Activated CD4-positive, alpha-beta memory T cell treated with anti-CD3 and anti-CD28 coated beads for 36 hours (primary cell): ENCODE data around the gene IGF2BP2. TPM values are rescaled to one million over a fixed set of nuclear protein-coding genes. Genes with fewer than 3 reads are reported as not detected.

Source experiments
- CTCF ChIA-PET: fragments of 350-600 bp; sonication (Branson Sonifier 250); formaldehyde crosslinking; loops from one replicate; lab custom pipeline; 2021; ENCODE audit warnings: antibody characterized with exemption, inconsistent platforms; lab: Charles Lee
- POLR2A ChIA-PET: fragments of 350-600 bp; sonication (Branson Sonifier 250); formaldehyde crosslinking; loops from one replicate; lab custom pipeline; 2021; ENCODE audit warnings: antibody characterized with exemption; lab: Charles Lee
- DNase-seq: peaks from one replicate; pipeline ENCODE4 v3.0.0-alpha.2; 2020
- H3K27ac Mint-ChIP-seq: one replicate; pipeline ENCODE4 v1.8.0; 2021; ENCODE audit warnings: mixed read lengths
- H3K27me3 Mint-ChIP-seq: one replicate; pipeline ENCODE4 v1.8.0; 2021; ENCODE audit warnings: mixed read lengths
- H3K36me3 Mint-ChIP-seq: one replicate; pipeline ENCODE4 v1.8.0; 2021; ENCODE audit warnings: mixed read lengths
- H3K4me1 Mint-ChIP-seq: one replicate; pipeline ENCODE4 v1.8.0; 2021; ENCODE audit warnings: low read depth, mixed read lengths
- H3K4me3 Mint-ChIP-seq: one replicate; pipeline ENCODE4 v1.8.0; 2021; ENCODE audit warnings: mild to moderate bottlenecking, mixed read lengths
- H3K9me3 Mint-ChIP-seq: one replicate; pipeline ENCODE4 v1.8.0; 2021; ENCODE audit warnings: mixed read lengths
- intact Hi-C: fragments of 100-400 bp; cut with micrococcal nuclease; formaldehyde crosslinking; loops from one replicate; pipeline ENCODE4 v1.15.1; 2023
- microRNA-seq: library from miRNA; unstranded; fragments of <30 nt; microRNA quantifications from one replicate; pipeline ENCODE4 v1.2.0, GENCODE V29; 2022; ENCODE audit warnings: borderline number of aligned reads, borderline microRNAs expressed, borderline replicate concordance
- total RNA-seq, 2 experiments: library from RNA; stranded (reverse); gene quantifications; one replicate each; pipeline ENCODE4 v1.2.3, GENCODE V29; 2021

Gene IGF2BP2
- total RNA-seq, 2 experiments from 2014 or later = 0.29 to 0.55 TPM

DNA sequence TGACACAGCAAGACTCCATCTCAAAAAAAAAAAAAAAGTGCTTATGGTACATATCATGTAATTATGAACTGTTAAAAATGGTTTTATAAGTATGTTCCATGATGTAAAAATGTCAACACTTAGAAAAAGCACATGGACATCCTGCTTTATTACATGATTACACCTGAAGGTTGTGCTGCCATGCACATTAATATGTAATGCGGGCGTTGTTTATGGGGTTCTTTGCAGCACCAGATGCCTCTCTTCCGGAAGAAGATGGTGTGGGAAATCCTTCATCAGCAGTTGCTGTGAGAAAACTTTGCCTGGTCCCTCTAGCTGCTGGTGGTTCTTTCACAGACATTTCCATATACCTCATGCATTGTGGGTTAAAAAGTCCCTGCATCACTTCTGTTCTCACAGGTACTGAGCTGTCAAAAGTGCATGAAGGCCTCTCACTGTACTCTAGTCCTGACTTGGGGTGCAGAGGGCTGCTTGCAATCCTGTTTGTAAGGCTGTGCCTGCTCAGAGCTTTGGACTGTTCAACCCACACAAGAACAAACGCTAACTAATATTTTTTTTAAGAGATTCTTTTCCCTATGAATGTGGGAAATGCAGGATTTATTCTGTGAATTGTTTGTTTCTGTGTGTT lies 195.2 kb downstream of the IGF2BP2 start:
- Mint-ChIP-seq H3K9me3 (no peaks in the 10 kb centered on the region), H3K27me3 (no peaks in the 10 kb centered on the region), H3K4me1 (peaks cover 4% of the 10 kb centered on the region), H3K27ac (no peak overlapping the region), H3K36me3 (peaks cover 16% of the 10 kb centered on the region), H3K4me3 (no peak overlapping the region)
- no peak for DNase-seq
- intact Hi-C loops = no loop called here
- POLR2A ChIA-PET = interaction anchor here (1.4 kb wide), 1 partner anchor 44 kb away, joined by 3 read pairs; the partner anchor contains the start of gene SENP2
- CTCF ChIA-PET = interaction anchor here (0.6 kb wide), 1 partner anchor 1194 kb away, joined by 3 read pairs; no protein-coding TSS in a partner anchor

DNA sequence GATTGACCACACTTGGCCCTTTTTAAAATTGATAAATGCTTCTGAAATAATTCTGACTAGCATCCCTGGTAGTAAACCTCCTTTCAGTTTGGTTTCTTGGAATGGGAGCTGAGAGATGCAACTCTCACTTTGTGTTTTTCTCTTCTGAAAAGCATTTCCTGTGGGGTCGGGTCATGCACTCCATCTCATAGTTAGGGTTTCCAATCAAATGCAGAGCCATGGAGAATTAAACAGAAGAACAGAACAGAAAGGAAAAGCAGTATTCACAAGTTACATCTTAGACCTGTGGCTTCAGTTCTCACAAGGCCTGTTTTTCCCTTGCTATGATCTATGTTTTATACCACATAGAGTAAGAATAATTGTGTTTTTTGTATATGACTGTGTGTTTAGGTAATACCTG lies 199.1 kb downstream of the IGF2BP2 start:
- DNase-seq = no peak
- H3K4me1 Mint-ChIP-seq = no peaks in the 10 kb centered on the region
- ChIA-PET POLR2A (no interaction called here), CTCF (interaction anchor here (0.6 kb wide), 1 partner anchor 83 kb away, joined by 3 read pairs; no protein-coding TSS in a partner anchor)
- H3K9me3 Mint-ChIP-seq = no peaks in the 10 kb centered on the region
- peaks cover 22% of the 10 kb centered on the region for H3K36me3 Mint-ChIP-seq
- H3K4me3 Mint-ChIP-seq = no peak overlapping the region
- intact Hi-C loops = no loop called here
- H3K27me3 Mint-ChIP-seq = no peaks in the 10 kb centered on the region
- no peak overlapping the region for H3K27ac Mint-ChIP-seq

DNA sequence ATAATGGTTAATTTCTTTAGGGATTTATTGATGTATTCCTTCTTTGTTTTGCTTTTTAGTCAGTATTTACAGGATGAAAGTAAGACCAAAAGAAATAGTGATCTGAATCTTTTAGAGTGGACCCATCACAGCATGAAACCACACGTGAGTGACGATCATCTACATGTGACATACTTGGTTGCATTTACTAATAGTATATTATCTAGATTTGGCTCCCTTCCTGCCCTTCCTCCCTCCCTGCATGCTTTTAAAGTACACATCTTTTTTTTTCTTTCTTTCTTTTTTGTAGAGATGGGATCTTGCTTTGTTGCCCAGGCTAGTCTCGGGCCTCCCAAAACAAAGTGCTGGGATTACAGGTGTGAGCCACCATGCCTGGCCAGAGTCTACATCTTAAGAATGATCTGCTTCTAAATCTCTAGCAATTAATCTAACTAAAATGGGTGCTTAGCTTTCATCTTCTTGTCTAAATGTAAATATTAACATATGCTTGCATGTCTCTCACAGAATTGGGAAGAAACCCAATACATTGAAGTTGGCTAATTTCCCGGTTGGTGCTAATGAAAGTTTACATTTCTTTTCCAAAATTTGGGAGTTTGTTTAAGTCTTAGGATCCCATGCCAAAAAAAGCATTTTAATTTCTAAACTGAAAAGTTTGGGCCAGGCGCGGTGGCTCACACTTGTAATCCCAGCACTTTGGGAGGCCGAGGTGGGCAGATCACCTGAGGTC lies 200.7 kb downstream of the IGF2BP2 start:
- H3K27me3 Mint-ChIP-seq = no peaks in the 10 kb centered on the region
- DNase-seq = no peak
- intact Hi-C loops = no loop called here
- ChIA-PET CTCF (no interaction called here), POLR2A (no interaction called here)
- H3K9me3 Mint-ChIP-seq = no peaks in the 10 kb centered on the region
- no peak overlapping the region for H3K27ac Mint-ChIP-seq
- no peak overlapping the region for H3K4me3 Mint-ChIP-seq
- no peaks in the 10 kb centered on the region for H3K4me1 Mint-ChIP-seq
- peaks cover 22% of the 10 kb centered on the region for H3K36me3 Mint-ChIP-seq

DNA sequence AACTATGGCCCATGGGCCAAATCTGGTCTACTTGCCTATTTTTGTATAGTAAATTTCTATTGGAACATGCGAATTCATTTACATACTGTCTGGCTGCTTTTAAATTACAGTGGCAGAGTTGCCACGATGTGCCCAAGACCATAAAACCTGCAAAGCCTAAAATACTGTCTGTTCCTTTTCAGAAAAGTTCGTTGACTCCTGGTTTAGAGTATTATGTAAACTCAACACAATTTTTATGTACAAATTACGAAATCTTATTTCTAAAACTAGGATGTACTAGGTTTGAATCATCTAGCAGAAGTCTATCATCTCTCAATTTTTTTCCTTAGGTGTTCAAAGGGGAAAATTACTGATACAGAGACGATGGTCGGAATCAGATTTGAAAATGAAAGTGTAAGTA lies 211.8 kb downstream of the IGF2BP2 start:
- Mint-ChIP-seq H3K36me3 (peaks cover 26% of the 10 kb centered on the region), H3K9me3 (no peaks in the 10 kb centered on the region), H3K27me3 (no peaks in the 10 kb centered on the region), H3K27ac (peak overlapping the region; percentile 40), H3K4me3 (no peak overlapping the region), H3K4me1 (peaks cover 8% of the 10 kb centered on the region)
- DNase-seq = no peak
- POLR2A ChIA-PET = interaction anchor here (0.9 kb wide), 1 partner anchor 9 kb away, joined by 3 read pairs; no protein-coding TSS in a partner anchor
- intact Hi-C loops = no loop called here
- CTCF ChIA-PET = no interaction called here

DNA sequence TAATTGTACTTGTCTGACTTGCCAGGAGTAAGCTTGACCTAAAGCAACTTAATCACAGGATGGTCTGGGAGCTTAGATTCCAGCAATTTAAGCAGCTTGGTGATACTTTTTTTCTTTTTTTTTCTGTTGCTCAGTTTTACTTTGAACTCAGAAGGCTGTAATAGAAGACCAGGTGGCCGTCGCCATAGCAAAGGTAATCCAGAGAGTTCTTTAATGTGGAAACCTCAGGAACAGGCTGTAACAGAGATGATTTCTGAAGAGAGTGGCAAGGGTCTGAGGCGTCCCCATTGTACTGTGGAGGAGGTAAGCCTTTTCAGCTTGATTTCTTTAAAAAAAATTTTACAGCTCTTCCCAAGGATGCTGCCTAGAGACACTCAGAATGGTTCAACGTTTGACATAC lies 218.6 kb downstream of the IGF2BP2 start:
- peaks cover 29% of the 10 kb centered on the region for H3K36me3 Mint-ChIP-seq

DNA sequence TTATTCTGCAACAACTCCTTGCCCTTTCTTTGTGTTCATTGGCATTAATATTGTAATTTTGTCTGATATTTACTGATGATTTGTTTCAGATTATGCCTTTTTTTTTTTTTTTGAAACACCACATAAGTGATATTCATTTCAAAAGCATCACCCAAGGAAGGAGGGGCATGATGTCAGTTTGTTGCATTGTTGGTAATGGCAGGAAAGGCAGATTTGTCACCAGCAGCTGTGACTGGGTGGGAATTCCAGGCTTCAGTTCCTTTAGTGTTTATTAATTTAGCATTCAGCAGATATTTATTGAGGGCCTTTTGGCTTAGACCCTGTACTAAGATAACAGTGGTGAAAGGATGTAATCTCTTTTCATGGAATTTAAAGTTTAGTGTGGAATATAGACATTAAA lies 219.3 kb downstream of the IGF2BP2 start:
- Mint-ChIP-seq H3K4me3 (no peak overlapping the region), H3K27ac (no peak overlapping the region), H3K9me3 (no peaks in the 10 kb centered on the region), H3K27me3 (no peaks in the 10 kb centered on the region), H3K36me3 (peaks cover 32% of the 10 kb centered on the region), H3K4me1 (no peaks in the 10 kb centered on the region)
- CTCF ChIA-PET = interaction anchor here (0.8 kb wide), 1 partner anchor 9 kb away, joined by 5 read pairs; no protein-coding TSS in a partner anchor
- intact Hi-C loops = no loop called here
- DNase-seq = no peak
- POLR2A ChIA-PET = no interaction called here

More for the DNA sequence above, 218.6 kb downstream of the IGF2BP2 start:
- intact Hi-C loops = no loop called here
- H3K9me3 Mint-ChIP-seq = no peaks in the 10 kb centered on the region
- H3K4me3 Mint-ChIP-seq = no peak overlapping the region
- no peaks in the 10 kb centered on the region for H3K27me3 Mint-ChIP-seq
- H3K4me1 Mint-ChIP-seq = no peaks in the 10 kb centered on the region
- CTCF ChIA-PET = no interaction called here
- DNase-seq = no peak
- POLR2A ChIA-PET = no interaction called here
- H3K27ac Mint-ChIP-seq = no peak overlapping the region

DNA sequence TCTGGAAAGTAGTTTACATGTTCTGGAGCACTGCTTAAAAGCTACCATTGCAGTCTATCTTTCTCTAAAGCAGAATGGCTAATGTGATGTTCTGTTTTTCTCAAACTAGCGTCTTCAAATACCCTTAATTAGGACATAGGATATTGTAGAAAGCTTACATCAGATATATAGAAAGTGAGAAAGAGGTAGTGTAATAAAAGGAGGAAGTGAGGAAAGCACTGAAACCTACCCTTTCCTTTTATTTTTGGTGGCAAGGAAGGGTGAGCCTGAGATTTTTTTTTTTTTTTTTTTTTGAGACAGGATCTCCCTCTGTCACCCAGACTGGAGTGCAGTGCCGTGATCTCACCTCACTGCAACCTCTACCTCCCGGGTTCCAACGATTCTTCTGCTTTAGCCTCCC lies 229.3 kb downstream of the IGF2BP2 start:
- ChIA-PET CTCF (interaction anchor here (1.3 kb wide), 1 partner anchor 20 kb away, joined by 4 read pairs; no protein-coding TSS in a partner anchor), POLR2A (no interaction called here)
- no peak overlapping the region for H3K4me3 Mint-ChIP-seq
- intact Hi-C loops = no loop called here
- no peaks in the 10 kb centered on the region for H3K9me3 Mint-ChIP-seq
- peaks cover 2% of the 10 kb centered on the region for H3K4me1 Mint-ChIP-seq
- DNase-seq = no peak
- H3K27me3 Mint-ChIP-seq = no peaks in the 10 kb centered on the region
- H3K27ac Mint-ChIP-seq = no peak overlapping the region
- peaks cover 15% of the 10 kb centered on the region for H3K36me3 Mint-ChIP-seq

DNA sequence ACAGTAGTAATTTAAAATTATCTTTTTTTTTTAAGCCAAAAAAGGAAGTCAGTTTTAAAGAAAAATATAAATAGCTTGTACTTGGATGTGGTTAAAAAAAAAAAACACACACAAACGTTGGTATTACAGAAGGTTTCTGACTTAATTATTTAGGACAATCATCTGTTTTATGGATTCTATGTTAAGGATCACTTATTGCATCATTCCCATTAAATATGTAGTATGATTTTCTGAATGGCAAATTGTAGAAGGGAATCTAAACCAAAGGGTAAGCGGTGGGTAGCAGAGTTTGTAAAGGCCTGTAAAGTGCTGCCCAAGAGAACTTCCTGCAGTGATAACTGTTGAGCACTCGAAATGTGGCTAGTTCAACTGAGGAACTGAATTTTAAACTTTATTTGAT lies 230.8 kb downstream of the IGF2BP2 start:
- Mint-ChIP-seq H3K4me1 (peaks cover 5% of the 10 kb centered on the region), H3K36me3 (peaks cover 11% of the 10 kb centered on the region), H3K9me3 (no peaks in the 10 kb centered on the region), H3K27me3 (no peaks in the 10 kb centered on the region), H3K4me3 (no peak overlapping the region), H3K27ac (no peak overlapping the region)
- intact Hi-C loops = no loop called here
- ChIA-PET CTCF (interaction anchor here (0.6 to 1.4 kb wide), 2 partner anchors 19 to 40 kb away, joined by 3 read pairs; no protein-coding TSS in a partner anchor), POLR2A (no interaction called here)
- DNase-seq = no peak

Small RNAs within 50 kb of the gene (microRNA-seq; reads per million reads assigned to microRNA genes)
- gene MIR548AQ = not detected

Other genes starting within 250 kb of the IGF2BP2 start
- 10 to 100 TPM; 29.2 to 29.6 TPM for gene SENP2, start 238.7 kb downstream of the IGF2BP2 start, total RNA-seq
- 100 to 1,000 TPM; 184 to 187 TPM for gene TRA2B, start 113.0 kb upstream of the IGF2BP2 start, total RNA-seq